ENCODE measurements around the gene EIF4B.

The EIF4B gene

GRCh38 chr12:53047221-53048032, 41.2 kb downstream of the EIF4B start:
- peak; percentile 81 for DNase-seq

GRCh38 chr12:53048033-53048779, 42.0 kb downstream of the EIF4B start:
- peak; percentile 66 for DNase-seq

DNA sequence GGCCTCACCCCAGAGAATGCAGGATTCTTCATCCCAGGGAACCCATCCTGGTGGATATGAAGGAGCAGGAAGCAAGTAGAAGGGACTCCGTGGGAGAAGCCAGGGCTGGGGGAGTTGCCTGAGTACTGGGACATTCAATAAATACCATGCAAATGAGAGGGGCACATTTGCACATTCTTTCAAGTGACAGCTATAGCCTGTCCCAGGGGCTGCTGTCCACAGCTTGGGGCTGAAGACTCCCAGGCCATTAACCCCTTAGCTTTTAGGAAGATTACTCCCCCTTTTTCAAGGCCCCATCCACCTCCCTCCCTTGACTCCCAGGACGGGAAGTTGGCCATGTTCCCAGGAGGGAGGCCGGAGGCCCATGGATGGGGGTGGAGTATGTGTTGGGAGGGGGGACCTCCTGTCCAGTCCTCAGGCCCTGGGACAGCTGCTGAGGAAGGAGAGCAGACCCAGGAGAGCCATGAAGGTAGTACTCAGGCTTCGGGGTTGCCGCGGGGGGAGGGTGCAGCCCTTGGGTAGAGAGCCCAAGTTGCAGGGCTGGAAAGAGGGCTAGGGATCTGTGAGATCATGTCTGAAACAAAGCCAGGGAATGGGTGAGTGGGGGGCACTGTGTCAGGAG, 42.6 kb downstream of the EIF4B start:
- DNase-seq: no peak

- DNase-seq: peak; percentile 81
Observed at GRCh38 chr12:53049571-53050318, 43.5 kb downstream of the EIF4B start, which contains the start of gene TNS2. TSS of gene TNS2 (plus strand) at chr12:53050065. CDS start at chr12:53050186, 121 bp downstream.

DNA sequence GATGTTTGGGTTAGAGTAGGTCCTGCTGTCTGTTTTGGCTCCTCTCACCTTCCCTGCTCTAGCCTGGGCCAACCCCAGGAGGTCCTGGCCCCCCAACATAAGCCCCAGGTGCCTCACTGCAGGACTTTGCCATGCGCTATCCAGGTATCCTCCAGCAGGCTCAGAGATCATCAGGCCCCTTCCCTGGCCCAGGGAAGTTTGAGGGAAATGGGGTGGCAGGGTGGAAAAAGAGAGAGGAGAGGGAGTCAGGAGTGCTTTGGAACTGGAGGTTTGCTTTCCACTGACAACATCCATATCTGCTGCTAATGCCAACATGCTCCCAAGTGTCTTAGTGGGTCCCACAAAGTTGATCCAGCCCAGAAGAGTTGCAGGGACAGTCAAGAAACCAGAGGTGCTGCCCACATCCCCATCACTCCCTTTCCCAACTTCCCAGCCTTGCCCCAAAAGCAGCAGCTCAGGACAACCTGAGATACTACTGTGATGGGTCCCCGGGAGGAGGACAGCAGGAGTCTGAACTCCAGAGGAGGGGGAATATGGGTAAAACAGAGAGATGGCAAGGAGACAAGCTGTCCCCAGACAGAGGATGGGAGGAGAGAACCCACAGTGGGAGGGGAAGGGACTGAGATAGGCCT, 44.3 kb downstream of the EIF4B start:
- no peak for DNase-seq

DNA sequence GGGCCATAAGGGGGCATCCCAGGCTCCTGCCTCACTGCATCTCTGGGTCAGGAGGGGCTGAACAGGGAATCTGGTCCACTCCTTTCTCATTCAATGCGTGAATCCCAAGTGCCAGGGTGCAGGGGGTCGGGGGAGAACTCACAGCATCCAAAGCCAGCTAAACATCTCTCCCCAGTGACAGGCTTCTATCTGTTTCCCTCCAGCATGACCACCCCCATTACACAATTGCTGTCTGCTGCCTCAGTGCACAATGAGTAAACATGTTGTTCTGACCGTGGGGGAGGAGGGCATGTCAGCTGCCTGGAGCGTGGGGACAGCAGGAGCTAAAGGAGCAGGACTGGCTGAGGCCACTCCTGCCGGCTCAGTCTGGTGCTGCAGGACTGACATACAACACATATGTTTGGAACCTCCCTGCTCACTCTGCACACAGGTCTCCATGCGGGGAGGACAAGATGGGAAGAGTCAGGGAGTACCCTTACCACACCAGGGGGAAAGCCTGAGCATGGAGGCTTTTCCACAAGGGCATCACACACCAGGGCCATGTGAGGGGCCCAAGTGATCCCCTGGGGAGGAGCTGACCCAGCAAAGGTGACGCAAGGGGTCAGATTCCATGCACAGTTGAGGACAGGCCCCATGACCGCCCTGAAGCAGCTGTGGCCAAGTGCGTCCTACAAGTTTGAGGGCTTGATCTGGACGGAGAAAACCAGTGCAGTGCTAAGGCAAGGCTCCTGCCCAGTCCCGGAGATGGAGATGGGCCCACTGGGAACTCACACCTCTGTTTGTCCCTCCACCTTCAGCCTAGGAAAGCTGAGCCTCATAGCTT, 45.0 kb downstream of the EIF4B start:
- peak; percentile 63 for DNase-seq

DNA sequence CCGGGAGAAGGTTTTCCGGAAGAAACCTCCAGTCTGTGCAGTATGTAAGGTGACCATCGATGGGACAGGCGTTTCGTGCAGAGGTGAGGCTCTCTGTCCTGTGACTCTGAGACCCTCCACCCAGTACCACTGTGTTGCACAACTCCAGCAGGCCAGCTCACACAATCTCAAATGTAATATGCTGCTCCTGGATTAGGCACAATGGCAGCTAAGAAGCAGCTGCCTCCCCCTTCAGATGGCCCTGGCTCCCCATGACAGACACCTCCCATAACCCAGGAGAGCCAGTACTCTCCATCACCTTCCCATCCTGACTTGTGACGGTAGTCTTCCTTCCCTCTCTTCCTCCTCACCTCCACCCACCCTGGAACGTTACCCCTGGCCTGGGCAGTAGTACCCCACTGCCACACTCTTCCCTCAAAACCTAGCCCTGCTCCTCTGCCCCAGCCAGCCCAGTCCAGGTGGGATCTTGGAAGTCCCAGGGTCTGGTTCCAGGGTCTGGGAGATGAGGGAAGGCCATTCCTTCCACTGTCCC, 45.7 kb downstream of the EIF4B start:
- DNase-seq: no peak

DNA sequence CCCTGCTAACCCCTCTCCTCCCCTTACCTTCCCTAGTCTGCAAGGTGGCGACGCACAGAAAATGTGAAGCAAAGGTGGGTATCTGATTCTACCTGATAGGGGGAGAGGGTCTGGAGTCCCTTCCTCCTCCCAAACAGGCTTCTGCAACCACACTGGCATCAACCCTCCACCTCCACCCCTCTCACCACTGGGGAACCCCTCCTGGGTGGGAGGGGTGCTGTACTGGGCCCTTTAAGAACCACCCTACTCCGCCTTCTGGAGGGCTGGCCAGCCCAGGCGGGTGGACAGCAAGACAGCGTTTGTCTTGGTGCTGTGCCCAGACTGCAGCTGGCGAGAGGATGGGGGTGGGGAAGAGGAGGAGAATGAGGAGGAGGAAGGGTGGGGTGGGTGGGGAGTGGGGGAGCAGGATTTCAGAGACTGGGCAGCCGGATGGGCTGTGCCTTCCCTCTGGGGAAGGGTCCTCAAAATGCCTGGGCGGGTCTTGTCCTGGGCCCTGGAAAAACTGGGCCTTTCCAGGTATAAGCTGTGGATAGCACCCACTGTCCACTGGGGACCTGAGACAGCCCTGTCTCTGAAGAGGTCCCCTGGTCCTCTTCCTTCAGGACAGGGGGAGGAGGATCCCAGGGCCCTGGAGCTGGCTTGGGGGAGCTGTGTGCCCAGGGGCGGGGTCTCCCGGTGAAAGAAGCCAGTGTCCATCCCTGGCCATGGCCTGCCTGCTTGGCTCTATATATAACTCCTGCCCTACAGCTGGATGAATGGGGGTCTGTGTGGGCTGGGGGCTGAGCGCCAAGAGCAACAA, 46.4 kb downstream of the EIF4B start:
- peak; percentile 57 for DNase-seq

DNA sequence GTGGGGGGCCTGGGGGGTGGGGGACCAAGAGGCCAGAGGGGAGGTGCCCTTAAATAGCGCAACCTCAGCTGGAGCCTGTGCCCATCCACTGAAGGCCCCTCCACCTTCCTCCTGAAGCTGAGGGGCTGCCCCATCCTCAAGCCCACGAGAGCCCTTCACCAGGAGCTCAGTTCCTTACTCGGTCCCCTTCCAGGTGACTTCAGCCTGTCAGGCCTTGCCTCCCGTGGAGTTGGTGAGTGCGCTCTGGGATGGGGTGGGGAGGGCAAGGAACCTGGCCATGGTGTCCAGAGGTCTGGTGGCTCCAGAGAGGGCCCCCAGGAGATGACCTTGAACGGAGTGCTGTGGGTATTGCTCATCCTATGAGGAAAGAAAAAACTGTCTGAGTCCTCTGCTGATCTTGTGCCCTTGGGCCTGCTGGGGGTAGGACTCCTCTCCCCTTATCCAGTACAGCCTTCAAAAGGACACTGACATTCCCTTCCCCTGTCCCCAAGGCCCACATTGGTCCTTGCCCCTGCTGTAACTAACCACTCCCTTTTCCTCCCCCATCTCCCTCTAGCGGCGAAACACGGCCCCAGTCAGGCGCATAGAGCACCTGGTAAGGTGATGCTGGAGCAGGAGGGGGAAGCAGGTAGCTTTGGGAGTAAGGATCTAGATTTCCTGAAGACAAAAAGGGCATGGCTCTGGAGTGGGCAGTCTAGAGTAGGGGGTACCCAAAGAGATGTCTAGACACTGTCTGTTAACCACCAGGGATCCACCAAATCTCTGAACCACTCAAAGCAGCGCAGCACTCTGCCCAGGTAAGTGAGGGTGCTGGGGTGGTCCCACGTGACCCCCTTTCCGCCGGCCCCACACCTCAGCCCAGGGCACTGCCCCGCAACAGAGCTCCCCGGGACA, 47.2 kb downstream of the EIF4B start:
- peak; percentile 96 for DNase-seq

- DNase-seq: peak; percentile 97
Observed at GRCh38 chr12:53054112-53054878, 48.0 kb downstream of the EIF4B start.

GRCh38 chr12:53055471-53056266, 49.4 kb downstream of the EIF4B start:
- no peak for DNase-seq

DNA sequence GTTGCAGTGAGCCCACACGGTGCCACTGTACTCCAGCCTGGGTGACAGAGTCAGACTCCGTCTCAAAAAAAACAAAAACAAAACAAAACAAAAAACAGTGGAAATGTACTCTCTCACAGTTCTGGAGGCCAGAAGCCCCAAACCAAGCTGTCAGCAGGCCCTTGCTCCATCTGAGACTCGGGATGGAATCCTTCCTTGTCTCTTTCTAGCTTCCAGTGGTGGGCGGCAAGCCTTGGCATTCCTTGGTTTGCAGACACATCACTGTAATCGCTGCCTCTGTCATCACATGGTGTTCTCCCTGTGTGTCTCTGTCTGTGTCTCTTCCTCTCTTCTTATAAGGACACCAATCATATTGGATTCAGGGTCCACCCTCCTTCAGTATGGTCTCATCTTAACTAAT, 50.0 kb downstream of the EIF4B start:
- no peak for DNase-seq

- no peak for DNase-seq
Observed at GRCh38 chr12:53056901-53057300, 50.6 kb downstream of the EIF4B start.

DNA sequence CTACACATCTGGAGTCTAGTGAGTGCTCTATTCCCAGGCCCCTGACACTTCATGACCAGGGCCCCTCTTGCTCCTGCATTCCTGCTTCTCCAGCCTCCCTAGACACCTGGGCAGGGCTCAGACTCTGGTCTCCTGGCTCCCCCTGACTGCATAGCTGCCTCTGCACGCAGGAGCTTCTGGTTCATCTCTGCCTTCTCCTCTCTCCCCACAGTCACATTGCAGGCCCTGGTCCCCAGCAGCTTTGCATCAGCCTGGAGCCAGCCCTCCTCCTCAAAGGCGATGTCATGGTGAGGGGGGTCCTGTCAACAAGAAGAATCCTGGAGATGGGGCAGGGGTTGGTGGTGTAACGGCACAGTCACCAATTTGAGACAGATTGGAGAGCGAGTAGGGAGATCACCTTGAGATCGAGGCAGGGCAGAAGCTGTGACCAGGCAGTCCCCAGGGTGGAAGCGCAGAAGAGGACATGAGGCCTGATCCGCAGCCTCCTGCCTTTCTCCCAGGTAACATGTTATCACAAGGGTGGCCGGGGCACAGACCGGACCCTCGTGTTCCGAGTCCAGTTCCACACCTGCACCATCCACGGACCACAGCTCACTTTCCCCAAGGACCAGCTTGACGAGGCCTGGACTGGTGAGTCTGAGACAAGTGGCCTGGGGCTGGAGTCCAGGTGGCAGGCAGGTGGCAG, 51.7 kb downstream of the EIF4B start:
- no peak for DNase-seq

GRCh38 chr12:53058674-53059433, 52.6 kb downstream of the EIF4B start:
- no peak for DNase-seq

- no peak for DNase-seq
Observed at GRCh38 chr12:53059434-53060063, 53.3 kb downstream of the EIF4B start.

Data from NCI-H510A treated with DMSO at 0.1 percent for 48 hours (cell line).